SK-N-SH (cell line): ENCODE measurements around the gene MLXIPL. TPM values are rescaled to one million over a fixed set of nuclear protein-coding genes. Genes with fewer than 3 reads are reported as not detected.
"Not testable (repeated sequence)": the region's sequence is repeated elsewhere in the genome, so short reads cannot be mapped to it uniquely, and the experiment has no call there.

Experiments used
- CTCF ChIA-PET: fragments of 300-600, 350-600 bp; formaldehyde crosslinking; extraction: SDS; loops from one replicate; lab custom pipeline; 2021; lab: Yijun Ruan, JAX
- POLR2A ChIA-PET: fragments of 350-600 bp; sonication (Branson Sonifier 250); formaldehyde crosslinking; extraction: SDS; loops from one replicate; lab custom pipeline; 2020; ENCODE audit warnings: antibody characterized with exemption, inconsistent platforms; lab: Yijun Ruan, JAX
- DNase-seq: peaks from one replicate; pipeline ENCODE4 v3.0.0; 2012
- H2AFZ ChIP-seq: fragments of 200-600 bp; sonication (generic); 2 replicates; pipeline ENCODE4 v1.8.1; 2016; ENCODE audit warnings: antibody characterized with exemption, mild to moderate bottlenecking, low read depth
- H3F3A ChIP-seq: fragments of 200-600 bp; sonication (generic); replicated peaks from 2 replicates; pipeline ENCODE3; 2016; ENCODE audit warnings: antibody characterized with exemption, mild to moderate bottlenecking; ENCODE audit not compliant: insufficient read depth
- H3K27ac ChIP-seq, 2 experiments: fragments of 200-500 bp in 1 of 2; fragments of 200-600 bp in 1 of 2; sonication (Bioruptor generic) in 1 of 2; sonication (generic), shearing (Covaris generic) in 1 of 2; 2 replicates each; pipeline versions ENCODE4 v1.5.1 to v1.6.1; 2014 to 2016; ENCODE audit warnings: low read depth in 2 of 2, inconsistent platforms in 1 of 2, low read length in 1 of 2, mild to moderate bottlenecking in 1 of 2, mixed read lengths in 1 of 2
- H3K27me3 ChIP-seq: fragments of 200-600 bp; sonication (generic), shearing (Covaris generic); 2 replicates; pipeline ENCODE4 v1.6.1; 2016; ENCODE audit warnings: mixed run types; ENCODE audit not compliant: insufficient read depth
- H3K36me3 ChIP-seq, 2 experiments: fragments of 200-500 bp in 1 of 2; fragments of 200-600 bp in 1 of 2; sonication (Bioruptor generic) in 1 of 2; sonication (generic) in 1 of 2; replicated peaks in 1 of 2; 2 replicates each; pipeline versions ENCODE3 to v1.5.1; 2014 to 2016; ENCODE audit warnings: low read length in 1 of 2, mild to moderate bottlenecking in 1 of 2; ENCODE audit not compliant: insufficient read depth in 2 of 2, control insufficient read depth in 1 of 2
- H3K4me1 ChIP-seq, 2 experiments: fragments of 200-500 bp in 1 of 2; fragments of 200-600 bp in 1 of 2; sonication (Bioruptor generic) in 1 of 2; sonication (generic), shearing (Covaris generic) in 1 of 2; 2 replicates each; pipeline versions ENCODE4 v1.5.1 to v1.6.1; 2014 to 2016; ENCODE audit warnings: low read depth in 1 of 2, low read length in 1 of 2, mixed run types in 1 of 2; ENCODE audit not compliant: insufficient read depth in 2 of 2, control insufficient read depth in 1 of 2
- H3K4me2 ChIP-seq: fragments of 200-600 bp; sonication (generic), shearing (Covaris generic); 2 replicates; pipeline ENCODE4 v1.6.1; 2017; ENCODE audit warnings: mixed run types
- H3K4me3 ChIP-seq, 2 experiments: fragments of 200-500 bp in 1 of 2; fragments of 200-600 bp in 1 of 2; sonication (Bioruptor generic) in 1 of 2; sonication (generic), shearing (Covaris generic) in 1 of 2; 2 replicates each; pipeline versions ENCODE4 v1.5.1 to v1.8.1; 2014 to 2016; ENCODE audit warnings: low read depth in 2 of 2, inconsistent platforms in 1 of 2, low read length in 1 of 2, mild to moderate bottlenecking in 1 of 2, mixed read lengths in 1 of 2, moderate library complexity in 1 of 2
- H3K79me2 ChIP-seq: fragments of 200-600 bp; sonication (generic); 2 replicates; pipeline ENCODE4 v1.8.1; 2017; ENCODE audit warnings: mild to moderate bottlenecking; ENCODE audit not compliant: insufficient read depth
- H3K9ac ChIP-seq: fragments of 200-600 bp; sonication (generic); 2 replicates; pipeline ENCODE4 v1.6.1; 2017; ENCODE audit warnings: mixed run types
- H3K9me2 ChIP-seq: fragments of 200-600 bp; sonication (generic); 2 replicates; pipeline ENCODE4 v1.6.1; 2017; ENCODE audit warnings: mixed run types
- H3K9me3 ChIP-seq: fragments of 200-600 bp; sonication (generic); 2 replicates; pipeline ENCODE4 v1.6.1; 2017; ENCODE audit warnings: mixed run types, mild to moderate bottlenecking, moderate library complexity
- H4K20me1 ChIP-seq: fragments of 200-600 bp; sonication (generic); 2 replicates; pipeline ENCODE4 v1.6.1; 2017; ENCODE audit warnings: mild to moderate bottlenecking, mixed run types; ENCODE audit not compliant: insufficient read depth
- CHD2 ChIP-seq: fragments of 150-350 bp; IDR thresholded peaks from 2 replicates; pipeline ENCODE4 v1.6.1; 2018; ENCODE audit warnings: low read length; ENCODE audit not compliant: partially characterized antibody
- ELF1 ChIP-seq: IDR thresholded peaks from 2 replicates; pipeline ENCODE4 v1.4.0; 2012
- EP300 ChIP-seq, 2 experiments: IDR thresholded peaks; 2 replicates each; pipeline versions ENCODE4 v1.4.0 to v1.6.1; 2012; ENCODE audit warnings: borderline replicate concordance in 1 of 2, low read depth in 1 of 2, low read length in 1 of 2
- FOSL2 ChIP-seq: IDR thresholded peaks from 2 replicates; pipeline ENCODE4 v1.4.0; 2012; ENCODE audit warnings: low read depth, mild to moderate bottlenecking, moderate library complexity, borderline replicate concordance
- FOXM1 ChIP-seq: IDR thresholded peaks from 2 replicates; pipeline ENCODE4 v1.4.0; 2012; ENCODE audit warnings: low read depth, mild to moderate bottlenecking
- GABPA ChIP-seq: IDR thresholded peaks from 2 replicates; pipeline ENCODE4 v1.4.0; 2012; ENCODE audit warnings: low read depth, mild to moderate bottlenecking
- MXI1 ChIP-seq: IDR thresholded peaks from 2 replicates; pipeline ENCODE4 v1.6.1; 2012; ENCODE audit warnings: mild to moderate bottlenecking, low read depth, low read length, improper control_type of control experiment
- NRF1 ChIP-seq: IDR thresholded peaks from 2 replicates; pipeline ENCODE4 v1.6.1; 2012; ENCODE audit warnings: low read depth, mild to moderate bottlenecking, low read length
- RCOR1 ChIP-seq: fragments of 150-350 bp; IDR thresholded peaks from 2 replicates; pipeline ENCODE4 v1.6.1; 2017; ENCODE audit warnings: antibody characterized with exemption, low read length
- RXRA ChIP-seq: IDR thresholded peaks from 2 replicates; pipeline ENCODE4 v1.4.0; 2012; ENCODE audit warnings: low read depth, mild to moderate bottlenecking, borderline replicate concordance
- SIN3A ChIP-seq: IDR thresholded peaks from 2 replicates; pipeline ENCODE4 v1.6.1; 2012; ENCODE audit warnings: low read depth, mild to moderate bottlenecking, low read length, moderate library complexity, borderline replicate concordance
- TEAD4 ChIP-seq: IDR thresholded peaks from 2 replicates; pipeline ENCODE4 v1.4.0; 2012; ENCODE audit warnings: mild to moderate bottlenecking, borderline replicate concordance; ENCODE audit not compliant: insufficient read depth
- WGBS: methylation state at CpG from one replicate; pipeline ENCODE4 v1.1.6; 2017; ENCODE audit warnings: low lambda C conversion rate; 5-methylcytosine and 5-hydroxymethylcytosine counted together
- polyA plus RNA-seq, 3 experiments: library from polyadenylated mRNA; depleted of rRNA; stranded (reverse); fragments of >200 nt; gene quantifications; 2 replicates each; pipeline ENCODE4 v1.2.3, GENCODE V29; 2012
- TF ChIP-seq, protein P1 (sequence below): fragments of 150-350 bp; IDR thresholded peaks from 2 replicates; pipeline ENCODE4 v1.6.1; 2016; ENCODE audit warnings: mild to moderate bottlenecking, low read depth, low read length
- TF ChIP-seq, protein P2 (sequence below): IDR thresholded peaks from 2 replicates; pipeline ENCODE4 v1.4.0; 2012; ENCODE audit warnings: low read depth, borderline replicate concordance

The MLXIPL gene
- polyA plus RNA-seq, 1 of the 3 experiments (the other 2 are of a cell fraction), result 0.21 TPM

DNA sequence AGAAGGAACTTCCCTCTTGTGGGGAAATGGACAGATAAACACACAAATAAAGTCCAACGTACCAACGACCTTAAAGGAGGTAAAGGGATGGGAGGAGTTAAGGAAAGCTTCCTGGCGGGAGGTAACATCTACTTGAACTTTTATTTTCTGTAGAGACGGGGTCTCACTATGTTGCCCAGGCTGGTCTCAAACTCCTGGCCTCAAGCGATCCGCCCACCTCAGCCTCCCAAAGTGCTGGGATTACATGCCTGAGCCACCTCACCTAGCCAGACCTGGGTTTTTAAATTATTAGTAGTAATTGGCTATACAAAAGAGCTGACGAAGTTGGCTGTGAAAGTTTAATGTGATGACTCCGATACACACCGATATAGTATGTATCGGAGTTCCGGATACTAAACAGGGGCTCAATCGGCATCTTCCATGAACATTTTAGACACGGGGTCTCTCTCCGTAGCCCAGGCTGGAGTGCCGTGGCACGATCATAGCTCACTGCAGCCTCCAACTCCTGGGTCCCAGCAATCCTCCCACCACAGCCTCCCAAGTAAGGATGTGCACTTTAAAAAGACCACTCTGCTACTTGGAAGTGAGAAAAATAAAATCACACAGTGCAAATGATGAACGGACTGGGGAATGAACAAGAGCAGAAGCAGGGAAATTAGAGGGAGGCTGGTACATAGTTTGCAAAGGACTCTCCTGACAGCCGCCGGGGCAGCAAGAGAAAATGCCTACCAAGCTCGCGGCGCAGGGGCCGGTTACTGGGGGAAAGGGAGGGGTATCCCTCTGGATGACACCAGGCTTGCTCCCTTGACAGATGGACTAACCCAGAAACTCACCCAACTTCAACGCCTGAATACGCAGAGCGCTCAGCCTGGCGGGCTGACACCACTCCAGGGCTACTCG, 67.9 kb downstream of the MLXIPL start:
- Histone ChIP-seq H2AFZ (no peak overlapping the region), H4K20me1 (peaks cover 43% of the 10 kb centered on the region), H3K9me2 (no peaks in the 10 kb centered on the region), H3K9ac (peak overlapping the region; percentile 98), H3K27ac (peak overlapping the region; percentile 44 to 94), H3K36me3 (peaks cover 3 to 22% of the 10 kb centered on the region in 2 experiments), H3K4me3 (peak overlapping the region; percentile 61 to 84), H3K79me2 (peaks cover 55% of the 10 kb centered on the region), H3F3A (peaks cover 24% of the 10 kb centered on the region), H3K27me3 (no peaks in the 10 kb centered on the region), H3K4me2 (peak overlapping the region; percentile 95), H3K9me3 (no peaks in the 10 kb centered on the region), H3K4me1 (peaks cover 9 to 15% of the 10 kb centered on the region in 2 experiments; a peak in 3 of 4 replicates)
- WGBS, result 12% methylated on average over 28 of the region's 28 CpGs
- peak; percentile 89; the same call in 1 of the 2 replicates for TF ChIP-seq SIN3A
- TF ChIP-seq, protein P1, sequence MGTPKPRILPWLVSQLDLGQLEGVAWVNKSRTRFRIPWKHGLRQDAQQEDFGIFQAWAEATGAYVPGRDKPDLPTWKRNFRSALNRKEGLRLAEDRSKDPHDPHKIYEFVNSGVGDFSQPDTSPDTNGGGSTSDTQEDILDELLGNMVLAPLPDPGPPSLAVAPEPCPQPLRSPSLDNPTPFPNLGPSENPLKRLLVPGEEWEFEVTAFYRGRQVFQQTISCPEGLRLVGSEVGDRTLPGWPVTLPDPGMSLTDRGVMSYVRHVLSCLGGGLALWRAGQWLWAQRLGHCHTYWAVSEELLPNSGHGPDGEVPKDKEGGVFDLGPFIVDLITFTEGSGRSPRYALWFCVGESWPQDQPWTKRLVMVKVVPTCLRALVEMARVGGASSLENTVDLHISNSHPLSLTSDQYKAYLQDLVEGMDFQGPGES, result no peak
- DNase-seq, result no peak
- CTCF ChIA-PET, result interaction anchor here (0.6 to 1.6 kb wide), 6 partner anchors 8 to 470 kb away, joined by 3 to 9 read pairs (median 4); no protein-coding TSS in a partner anchor
- POLR2A ChIA-PET, result interaction anchor here (0.6 to 1.5 kb wide), 9 partner anchors 9 to 286 kb away, joined by 3 to 8 read pairs (median 5); partner anchors contain the start of genes BAZ1B, METTL27 and TBL2

DNA sequence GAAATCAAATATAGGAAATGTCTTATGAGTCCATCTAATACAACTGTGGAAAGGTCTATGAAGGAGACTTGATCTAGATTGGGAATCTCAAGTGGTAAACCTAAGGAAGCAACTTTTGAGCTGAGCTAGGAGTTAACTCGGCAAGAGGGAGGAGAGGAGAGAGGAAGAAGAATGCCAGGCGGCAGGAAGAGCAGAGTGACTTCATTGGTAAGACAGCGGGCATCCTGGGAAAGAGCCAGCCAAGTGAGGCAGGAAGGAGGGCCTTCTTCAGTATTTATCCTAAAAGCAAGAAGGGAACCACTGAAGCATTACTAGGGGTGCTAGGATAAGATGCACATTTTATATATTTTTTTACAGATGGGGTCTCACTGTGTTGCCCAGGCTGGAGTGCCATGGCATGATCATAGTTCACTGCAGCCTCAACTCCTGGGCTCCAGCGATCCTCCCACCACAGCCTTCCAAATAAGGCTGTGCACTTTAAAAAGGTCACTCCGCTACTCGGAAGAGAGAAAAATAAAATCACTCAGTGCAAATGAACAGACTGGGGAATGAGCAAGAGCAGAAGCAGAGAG, 68.8 kb downstream of the MLXIPL start:
- Histone ChIP-seq H2AFZ (no peak overlapping the region), H3F3A (peaks cover 24% of the 10 kb centered on the region), H3K4me3 (peak overlapping the region; percentile 61 to 84; a peak in 3 of 4 replicates), H3K36me3 (peaks cover 7 to 29% of the 10 kb centered on the region in 2 experiments), H3K4me2 (peak overlapping the region; percentile 95), H3K9me3 (no peaks in the 10 kb centered on the region), H3K9ac (peak overlapping the region; percentile 98; the same call in 1 of the 2 replicates), H3K4me1 (peaks cover 9 to 15% of the 10 kb centered on the region in 2 experiments; a peak in 3 of 4 replicates), H4K20me1 (peaks cover 50% of the 10 kb centered on the region), H3K27me3 (no peaks in the 10 kb centered on the region), H3K27ac (peak overlapping the region in 1 of 2 experiments; percentile 94; a peak in 1 of 4 replicates), H3K9me2 (no peaks in the 10 kb centered on the region), H3K79me2 (peaks cover 64% of the 10 kb centered on the region)
- no peak for TF ChIP-seq NRF1
- no peak for TF ChIP-seq RCOR1
- no peak for TF ChIP-seq FOXM1
- TF ChIP-seq EP300 (IDR thresholded peaks at IDR 0.05; ENCODE audit: borderline replicate concordance in 1 of 2, low read depth in 1 of 2, low read length in 1 of 2), result no peak
- no peak for TF ChIP-seq CHD2
- TF ChIP-seq TEAD4, result no peak
- TF ChIP-seq, protein P2, sequence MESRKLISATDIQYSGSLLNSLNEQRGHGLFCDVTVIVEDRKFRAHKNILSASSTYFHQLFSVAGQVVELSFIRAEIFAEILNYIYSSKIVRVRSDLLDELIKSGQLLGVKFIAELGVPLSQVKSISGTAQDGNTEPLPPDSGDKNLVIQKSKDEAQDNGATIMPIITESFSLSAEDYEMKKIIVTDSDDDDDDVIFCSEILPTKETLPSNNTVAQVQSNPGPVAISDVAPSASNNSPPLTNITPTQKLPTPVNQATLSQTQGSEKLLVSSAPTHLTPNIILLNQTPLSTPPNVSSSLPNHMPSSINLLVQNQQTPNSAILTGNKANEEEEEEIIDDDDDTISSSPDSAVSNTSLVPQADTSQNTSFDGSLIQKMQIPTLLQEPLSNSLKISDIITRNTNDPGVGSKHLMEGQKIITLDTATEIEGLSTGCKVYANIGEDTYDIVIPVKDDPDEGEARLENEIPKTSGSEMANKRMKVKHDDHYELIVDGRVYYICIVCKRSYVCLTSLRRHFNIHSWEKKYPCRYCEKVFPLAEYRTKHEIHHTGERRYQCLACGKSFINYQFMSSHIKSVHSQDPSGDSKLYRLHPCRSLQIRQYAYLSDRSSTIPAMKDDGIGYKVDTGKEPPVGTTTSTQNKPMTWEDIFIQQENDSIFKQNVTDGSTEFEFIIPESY, result no peak
- no peak for TF ChIP-seq RXRA
- TF ChIP-seq FOSL2, result no peak
- TF ChIP-seq GABPA, result no peak
- no peak for TF ChIP-seq ELF1
- no peak for TF ChIP-seq MXI1
- WGBS, result 84% methylated on average over 6 of the region's 6 CpGs
- POLR2A ChIA-PET, result no interaction called here
- CTCF ChIA-PET, result no interaction called here
- DNase-seq, result no peak

DNA sequence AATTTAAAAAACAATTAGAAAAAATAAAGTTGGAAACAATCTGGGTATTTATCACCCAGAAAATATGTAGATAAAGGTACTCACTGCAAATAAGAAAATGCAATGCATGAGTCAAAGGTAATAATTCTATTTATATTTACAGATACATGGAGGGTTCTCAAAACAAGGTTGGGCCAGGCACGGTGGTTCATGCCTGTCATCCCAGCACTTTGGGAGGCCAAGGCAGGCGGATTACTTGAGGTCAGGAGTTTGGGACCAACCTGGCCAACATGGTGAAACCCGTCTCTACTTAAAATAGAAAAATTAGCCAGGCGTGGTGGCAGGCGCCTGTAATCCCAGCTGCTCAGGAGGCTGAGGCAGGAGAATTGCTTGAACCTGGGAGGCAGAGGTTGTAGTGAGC, 74.2 kb downstream of the MLXIPL start:
- Histone ChIP-seq H3F3A (peaks cover 18% of the 10 kb centered on the region), H4K20me1 (peaks cover 67% of the 10 kb centered on the region), H3K79me2 (peaks cover 100% of the 10 kb centered on the region), H3K36me3 (peaks cover 10 to 67% of the 10 kb centered on the region in 2 experiments)
- H3K9me3 ChIP-seq, H3K4me1 ChIP-seq, H3K27ac ChIP-seq, H3K4me2 ChIP-seq, H3K9ac ChIP-seq, POLR2A ChIA-PET, DNase-seq, H3K27me3 ChIP-seq, H3K4me3 ChIP-seq, H2AFZ ChIP-seq, CTCF ChIA-PET, H3K9me2 ChIP-seq: not testable (repeated sequence)
- WGBS, result 92% methylated on average over 5 of the region's 5 CpGs
